Measurements from ENCODE around the gene ATG13.

The ATG13 gene

GRCh38 chr11:46663277-46663940, 46.1 kb downstream of the ATG13 start:
- DNase-seq = no peak
- no peak for TF ChIP-seq CTCF (IDR thresholded peaks at IDR 0.05; ENCODE audit: low read depth, low read length, missing control alignments)
- Histone ChIP-seq H3K27me3 (replicated peaks) (no peaks in the 10 kb centered on the region), H3K36me3 (replicated peaks) (peaks cover 47% of the 10 kb centered on the region), H3K4me3 (ENCODE audit: low read depth, low read length) (no peak overlapping the region), H3K27ac (no peak overlapping the region)
- in situ Hi-C loops (cut with HindIII; ENCODE audit: low pct_ligation_motif_present, low sequenced_read_pairs) = no loop called here

GRCh38 chr11:46664612-46665011, 47.3 kb downstream of the ATG13 start:
- DNase-seq = no peak
- Histone ChIP-seq H3K27ac (no peak overlapping the region), H3K36me3 (replicated peaks) (peaks cover 47% of the 10 kb centered on the region), H3K27me3 (replicated peaks) (no peaks in the 10 kb centered on the region), H3K4me3 (ENCODE audit: low read depth, low read length) (no peak overlapping the region)
- in situ Hi-C loops (cut with HindIII; ENCODE audit: low pct_ligation_motif_present, low sequenced_read_pairs) = no loop called here
- no peak for TF ChIP-seq CTCF (IDR thresholded peaks at IDR 0.05; ENCODE audit: low read depth, low read length, missing control alignments)

GRCh38 chr11:46665356-46665755, 48.0 kb downstream of the ATG13 start:
- DNase-seq = no peak
- no peak overlapping the region for H3K27ac ChIP-seq
- peaks cover 49% of the 10 kb centered on the region for H3K36me3 ChIP-seq (replicated peaks)
- in situ Hi-C loops (cut with HindIII; ENCODE audit: low pct_ligation_motif_present, low sequenced_read_pairs) = no loop called here
- no peak for TF ChIP-seq CTCF (IDR thresholded peaks at IDR 0.05; ENCODE audit: low read depth, low read length, missing control alignments)
- H3K27me3 ChIP-seq (replicated peaks) = no peaks in the 10 kb centered on the region
- no peak overlapping the region for H3K4me3 ChIP-seq (ENCODE audit: low read depth, low read length)

GRCh38 chr11:46666516-46666915, 49.2 kb downstream of the ATG13 start:
- no peak for DNase-seq
- in situ Hi-C loops (cut with HindIII; ENCODE audit: low pct_ligation_motif_present, low sequenced_read_pairs) = no loop called here
- no peak overlapping the region for H3K27ac ChIP-seq
- no peak overlapping the region for H3K4me3 ChIP-seq (ENCODE audit: low read depth, low read length)
- H3K36me3 ChIP-seq (replicated peaks) = peaks cover 53% of the 10 kb centered on the region
- no peak for TF ChIP-seq CTCF (IDR thresholded peaks at IDR 0.05; ENCODE audit: low read depth, low read length, missing control alignments)
- H3K27me3 ChIP-seq (replicated peaks) = no peaks in the 10 kb centered on the region

GRCh38 chr11:46667043-46667481, 49.7 kb downstream of the ATG13 start:
- no peak overlapping the region for H3K27ac ChIP-seq
- H3K36me3 ChIP-seq (replicated peaks) = peaks cover 58% of the 10 kb centered on the region
- no peak overlapping the region for H3K4me3 ChIP-seq (ENCODE audit: low read depth, low read length)
- no peak for DNase-seq
- in situ Hi-C loops (cut with HindIII; ENCODE audit: low pct_ligation_motif_present, low sequenced_read_pairs) = no loop called here
- TF ChIP-seq CTCF (IDR thresholded peaks at IDR 0.05; ENCODE audit: low read depth, low read length, missing control alignments) = no peak
- no peaks in the 10 kb centered on the region for H3K27me3 ChIP-seq (replicated peaks)

Data from brain microvascular endothelial cell (primary cell).